SK-N-MC (cell line): ENCODE data around the gene LRRN4.

ENCODE experiments used
- EZH2 ChIP-seq: fragments of 200-600 bp; sonication (generic); IDR thresholded peaks from one replicate; pipeline ENCODE4 v1.6.1; 2017; ENCODE audit warnings: antibody characterized with exemption
- FOXP2 ChIP-seq: optimal IDR thresholded peaks from 2 replicates; pipeline ENCODE3; 2011; ENCODE audit warnings: mild to moderate bottlenecking, moderate library complexity; ENCODE audit not compliant: insufficient read depth; ENCODE audit errors: extremely low read length, control extremely low read depth
- POLR2AphosphoS5 ChIP-seq: IDR thresholded peaks from 2 replicates; pipeline ENCODE4 v1.6.1; 2012; ENCODE audit warnings: mild to moderate bottlenecking, low read depth, low read length, borderline replicate concordance

DNA sequence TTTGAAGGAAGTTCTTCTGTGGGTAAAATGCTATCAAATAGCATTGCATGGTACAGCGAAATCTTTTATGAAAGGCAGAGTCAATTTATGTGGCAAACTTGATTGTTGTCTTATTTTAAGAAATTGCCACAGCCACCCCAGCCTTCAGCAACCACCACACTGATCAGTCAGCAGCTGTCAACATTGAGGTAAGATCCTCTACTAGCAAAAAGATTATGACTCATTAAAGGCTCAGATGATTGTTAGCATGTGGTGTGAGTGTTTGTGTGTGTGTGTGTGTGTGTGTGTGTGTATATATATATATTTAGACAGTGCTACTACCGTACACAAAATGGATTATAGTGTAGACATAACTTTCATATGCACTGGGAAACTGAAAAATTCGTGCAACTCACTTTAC, 27.8 kb downstream of the LRRN4 start:
- no peak for TF ChIP-seq EZH2
- no peak for TF ChIP-seq POLR2AphosphoS5
- no peak for TF ChIP-seq FOXP2
